ENCODE results near the gene SLC12A8.

SLC12A8 gene

DNA sequence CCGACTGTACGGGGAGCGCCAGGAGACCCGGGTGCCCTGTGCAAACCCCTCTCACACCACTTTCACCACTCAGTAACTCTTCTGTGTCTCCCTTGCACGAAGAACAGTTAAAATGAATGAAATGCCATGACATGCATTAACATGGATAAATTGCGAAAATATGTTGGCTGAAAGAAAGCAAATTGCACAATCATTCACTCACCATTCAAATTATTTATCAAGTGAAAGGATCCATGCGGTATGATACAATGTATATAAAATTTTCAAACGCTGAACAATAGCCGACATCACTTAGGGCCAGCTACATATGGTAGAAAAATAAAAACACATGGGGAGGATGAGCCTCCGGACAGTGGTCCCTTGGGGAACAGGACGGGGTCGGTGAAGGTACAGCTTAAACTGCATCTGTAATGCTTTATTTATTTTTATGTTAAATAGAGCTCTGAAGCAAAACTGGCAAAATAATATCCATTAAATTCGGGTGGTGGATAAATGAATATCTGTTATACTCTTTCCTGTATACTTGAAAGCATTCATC lies 45.9 kb downstream of the SLC12A8 start:
- DNase-seq, result no peak

DNA sequence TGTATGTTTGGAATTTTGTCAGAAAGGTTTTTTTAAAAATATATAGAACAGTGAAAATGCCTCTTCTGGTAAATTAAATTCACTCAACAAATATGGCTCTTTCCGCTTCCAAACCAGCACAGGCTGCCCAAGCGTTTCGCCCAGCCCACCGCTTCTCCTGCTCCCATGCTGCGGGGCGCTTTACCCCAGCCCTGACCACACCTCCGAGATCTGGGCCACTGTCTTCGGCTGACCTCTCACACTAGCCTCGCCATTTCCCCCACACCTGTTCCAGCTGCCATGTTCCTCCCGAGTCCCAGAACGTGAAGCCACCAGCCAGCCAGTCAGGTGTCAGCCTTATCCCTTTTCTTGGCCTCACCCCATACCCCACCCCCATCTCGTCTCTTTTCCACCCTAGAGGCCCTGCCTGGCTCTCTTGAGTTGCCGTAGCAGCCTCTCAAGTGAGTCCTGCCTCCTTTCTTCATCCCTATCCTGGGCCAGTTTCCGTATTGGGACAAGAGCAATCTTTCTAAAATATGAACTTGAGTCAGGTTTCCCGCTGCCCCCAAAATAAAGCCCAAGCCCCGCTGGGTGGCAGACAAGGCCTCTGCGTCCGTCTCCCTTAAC lies 46.5 kb downstream of the SLC12A8 start:
- peaks cover 15 to 31% of the 10 kb centered on the region in 2 donors for H3K27me3 Mint-ChIP-seq
- H3K4me3 Mint-ChIP-seq, result no peak overlapping the region
- no peaks in the 10 kb centered on the region for H3K9me3 Mint-ChIP-seq
- H3K27ac Mint-ChIP-seq, result no peak overlapping the region
- no peaks in the 10 kb centered on the region for H3K36me3 Mint-ChIP-seq (ENCODE audit: insufficient read depth)
- peaks cover 0 to 6% of the 10 kb centered on the region in 2 donors for H3K4me1 Mint-ChIP-seq (ENCODE audit: low read depth in 2 of 2)
- ATAC-seq (replicated peaks), result no peak
- DNase-seq, result no peak

More for the DNA sequence above, 45.9 kb downstream of the SLC12A8 start:
- ATAC-seq (replicated peaks), result no peak
- Mint-ChIP-seq H3K36me3 (ENCODE audit: insufficient read depth) (no peaks in the 10 kb centered on the region), H3K27ac (no peak overlapping the region), H3K27me3 (peaks cover 15 to 31% of the 10 kb centered on the region in 2 donors), H3K4me3 (no peak overlapping the region), H3K4me1 (ENCODE audit: low read depth in 2 of 2) (peaks cover 0 to 6% of the 10 kb centered on the region in 2 donors), H3K9me3 (no peaks in the 10 kb centered on the region)

DNA sequence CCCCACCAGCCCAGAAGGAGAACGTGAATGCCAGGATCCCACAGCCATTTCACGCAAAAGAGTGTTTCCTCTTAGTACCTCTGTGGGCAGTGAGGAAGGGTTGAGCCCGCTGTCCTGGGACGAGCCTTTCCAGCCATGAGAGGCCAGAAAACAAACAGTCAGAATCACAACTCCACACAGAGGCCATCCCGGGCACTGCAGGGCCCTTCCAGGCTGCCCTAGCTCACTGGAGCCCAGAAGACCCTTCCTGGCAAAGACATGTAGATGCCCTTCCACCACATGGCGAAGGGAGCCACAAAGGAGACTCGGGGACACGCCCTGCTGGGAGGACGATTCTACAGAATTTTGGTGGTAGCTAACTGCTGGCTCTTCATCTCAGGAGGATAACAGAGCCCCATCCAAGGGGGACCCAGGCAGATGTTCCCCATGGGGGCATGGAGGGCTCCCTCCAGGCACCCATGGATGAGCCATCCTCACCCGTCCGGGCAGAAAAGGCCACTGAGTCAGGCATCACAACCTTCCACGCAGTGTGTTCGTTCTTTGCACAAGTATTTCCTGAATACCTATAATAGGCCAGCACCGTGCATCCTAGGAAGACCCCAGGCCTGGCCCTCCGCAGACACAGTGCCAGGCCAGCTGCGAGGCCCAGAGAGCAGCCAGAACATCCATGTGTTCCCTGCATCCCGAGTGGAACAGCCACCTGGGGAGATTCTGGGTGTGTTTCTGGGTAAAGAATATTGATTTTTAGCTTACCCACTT lies 47.2 kb downstream of the SLC12A8 start:
- ATAC-seq (replicated peaks), result no peak
- Mint-ChIP-seq H3K36me3 (ENCODE audit: insufficient read depth) (no peaks in the 10 kb centered on the region), H3K4me3 (no peak overlapping the region), H3K27me3 (peaks cover 15 to 37% of the 10 kb centered on the region in 2 donors), H3K4me1 (ENCODE audit: low read depth in 2 of 2) (peaks cover 0 to 6% of the 10 kb centered on the region in 2 donors), H3K27ac (no peak overlapping the region), H3K9me3 (no peaks in the 10 kb centered on the region)
- no peak for DNase-seq

DNA sequence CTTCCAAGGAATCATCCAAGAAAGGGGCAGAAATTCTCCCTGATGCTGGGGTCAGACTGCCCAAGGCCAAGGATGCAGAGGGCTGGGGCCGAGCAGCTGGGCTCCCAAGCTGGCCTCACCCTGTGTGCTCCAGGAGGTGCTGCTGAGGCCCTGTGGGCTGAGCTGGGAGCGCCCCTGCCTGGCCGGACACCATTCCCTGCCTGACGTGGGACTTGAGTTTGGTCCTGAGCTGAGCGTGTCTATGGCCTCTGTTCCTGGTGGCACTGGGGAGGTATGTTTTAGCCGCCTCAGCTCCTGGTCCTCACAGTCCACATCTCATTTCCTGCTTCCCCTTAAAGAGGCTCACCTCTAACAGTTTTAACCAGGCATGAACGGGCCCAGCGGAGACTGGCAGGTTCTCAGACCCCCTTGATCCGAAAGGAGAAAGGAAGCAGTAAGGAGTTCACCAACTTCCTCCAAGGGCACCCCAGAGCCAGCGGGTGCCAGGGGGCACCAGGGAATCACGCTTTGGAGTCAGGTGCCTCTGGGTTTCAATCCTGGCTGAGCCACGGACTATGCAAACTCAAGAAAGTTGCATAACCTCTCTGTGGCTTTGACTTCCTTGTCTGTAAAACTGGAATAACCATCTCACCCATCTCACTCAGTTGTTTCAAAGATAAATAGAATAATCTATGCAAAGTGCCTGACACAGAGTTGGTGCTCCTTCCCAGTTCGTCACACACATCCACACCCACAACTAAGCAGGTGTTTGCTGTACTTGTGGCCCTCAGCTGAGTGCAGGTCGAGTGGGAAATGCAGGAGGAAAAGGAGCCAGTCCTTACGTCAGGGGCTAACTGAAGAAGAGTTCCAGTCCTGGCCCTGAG lies 48.6 kb downstream of the SLC12A8 start:
- peaks cover 0 to 3% of the 10 kb centered on the region in 2 donors for H3K4me1 Mint-ChIP-seq (ENCODE audit: low read depth in 2 of 2)
- H3K4me3 Mint-ChIP-seq, result no peak overlapping the region
- no peak overlapping the region for H3K27ac Mint-ChIP-seq
- no peaks in the 10 kb centered on the region for H3K36me3 Mint-ChIP-seq (ENCODE audit: insufficient read depth)
- no peaks in the 10 kb centered on the region for H3K9me3 Mint-ChIP-seq
- DNase-seq, result no peak
- H3K27me3 Mint-ChIP-seq, result peaks cover 9 to 32% of the 10 kb centered on the region in 2 donors
- no peak for ATAC-seq (replicated peaks)

DNA sequence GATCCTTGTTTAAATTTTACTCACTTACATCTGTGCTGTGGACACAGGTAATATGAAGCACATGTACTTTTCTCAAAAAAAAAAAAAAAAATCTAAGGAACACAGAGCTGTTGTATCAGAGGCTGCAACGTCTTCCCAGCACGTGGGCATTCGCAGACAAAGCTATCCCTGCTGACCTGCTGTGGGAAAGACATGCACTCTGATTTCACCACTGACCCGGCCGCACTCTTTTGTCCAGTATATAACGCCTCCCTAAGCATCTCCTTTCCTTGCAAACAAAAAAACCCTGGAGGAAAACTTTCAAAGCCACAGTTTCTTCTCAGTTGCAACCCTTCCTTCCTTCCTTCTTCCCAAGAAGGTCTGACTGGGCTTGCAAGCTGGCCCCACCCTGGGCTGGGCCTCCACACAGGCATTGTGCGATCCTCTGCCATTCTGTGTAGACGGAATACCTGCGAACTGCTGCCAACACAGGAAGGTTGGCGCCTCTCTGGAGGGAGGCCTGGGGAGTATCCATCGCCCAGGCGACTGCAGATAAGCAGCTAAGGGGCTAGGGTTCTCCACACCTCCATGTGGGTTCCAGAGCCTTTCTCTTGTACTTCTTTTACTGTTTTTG lies 50.8 kb downstream of the SLC12A8 start:
- Mint-ChIP-seq H3K36me3 (ENCODE audit: insufficient read depth) (no peaks in the 10 kb centered on the region), H3K27ac (no peak overlapping the region), H3K4me3 (no peak overlapping the region), H3K9me3 (no peaks in the 10 kb centered on the region), H3K27me3 (peaks cover 0 to 28% of the 10 kb centered on the region in 2 donors), H3K4me1 (ENCODE audit: low read depth in 2 of 2) (peaks cover 0 to 3% of the 10 kb centered on the region in 2 donors)
- ATAC-seq (replicated peaks) (no peak), DNase-seq (no peak)

DNA sequence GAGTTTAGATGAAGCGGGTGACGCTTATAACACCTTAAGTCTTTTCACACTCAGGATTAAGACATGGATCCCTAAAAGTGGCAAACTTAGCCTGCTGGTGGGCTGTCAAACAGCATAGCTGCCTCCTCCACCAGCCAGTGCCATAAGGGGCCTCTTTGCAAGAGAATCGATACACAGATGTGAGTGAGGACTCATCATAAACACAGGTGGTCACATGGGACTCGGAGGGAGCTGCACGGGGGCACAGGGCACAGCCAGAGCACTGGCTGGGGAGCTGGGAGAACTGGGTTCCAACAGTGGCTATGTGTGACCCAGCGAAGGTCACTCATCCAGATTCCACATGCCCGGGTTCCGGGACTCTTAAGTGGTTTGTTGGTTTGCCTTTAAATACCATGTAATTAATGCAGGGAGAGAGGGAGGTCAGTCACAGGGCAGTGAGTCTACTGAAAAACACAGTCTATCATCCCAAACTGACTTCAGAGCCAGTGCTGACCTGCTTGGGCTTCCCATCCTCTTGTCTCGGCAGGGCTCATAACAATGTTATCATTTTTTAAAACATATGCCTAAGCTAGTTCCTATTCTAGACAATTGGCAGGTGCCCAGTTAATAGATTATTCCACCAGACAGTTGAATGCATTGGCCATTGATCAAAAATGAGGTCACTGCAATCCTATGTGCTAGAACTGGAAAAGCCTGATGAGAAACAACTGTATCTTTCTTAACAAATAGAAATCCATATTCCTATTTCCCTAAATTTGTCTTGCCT lies 51.8 kb downstream of the SLC12A8 start:
- H3K4me3 Mint-ChIP-seq, result no peak overlapping the region
- DNase-seq (no peak), ATAC-seq (replicated peaks) (no peak)
- H3K9me3 Mint-ChIP-seq, result no peaks in the 10 kb centered on the region
- no peaks in the 10 kb centered on the region for H3K36me3 Mint-ChIP-seq (ENCODE audit: insufficient read depth)
- no peak overlapping the region for H3K27ac Mint-ChIP-seq
- peaks cover 0 to 30% of the 10 kb centered on the region in 2 donors for H3K27me3 Mint-ChIP-seq
- peaks cover 0 to 3% of the 10 kb centered on the region in 2 donors for H3K4me1 Mint-ChIP-seq (ENCODE audit: low read depth in 2 of 2)

DNA sequence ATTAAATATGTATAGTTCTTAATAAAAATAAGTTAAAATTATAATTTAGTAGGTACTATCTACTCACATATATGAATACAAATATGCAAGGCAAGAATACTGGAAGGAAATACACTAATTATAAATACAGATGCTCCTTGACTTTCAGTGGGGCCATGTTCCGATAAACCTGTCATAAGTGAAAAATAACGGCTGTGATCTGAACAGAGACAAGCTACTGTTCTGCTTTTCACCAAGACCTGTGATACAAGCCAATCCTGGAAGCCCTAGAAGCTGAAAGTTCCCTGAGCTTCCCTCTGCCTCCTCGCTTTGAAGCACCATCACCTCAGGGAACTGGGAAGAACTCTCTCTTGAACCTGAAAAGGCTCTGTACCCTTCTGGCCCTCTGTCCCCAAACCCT lies 55.4 kb downstream of the SLC12A8 start:
- H3K27me3 Mint-ChIP-seq, result peaks cover 0 to 31% of the 10 kb centered on the region in 2 donors

DNA sequence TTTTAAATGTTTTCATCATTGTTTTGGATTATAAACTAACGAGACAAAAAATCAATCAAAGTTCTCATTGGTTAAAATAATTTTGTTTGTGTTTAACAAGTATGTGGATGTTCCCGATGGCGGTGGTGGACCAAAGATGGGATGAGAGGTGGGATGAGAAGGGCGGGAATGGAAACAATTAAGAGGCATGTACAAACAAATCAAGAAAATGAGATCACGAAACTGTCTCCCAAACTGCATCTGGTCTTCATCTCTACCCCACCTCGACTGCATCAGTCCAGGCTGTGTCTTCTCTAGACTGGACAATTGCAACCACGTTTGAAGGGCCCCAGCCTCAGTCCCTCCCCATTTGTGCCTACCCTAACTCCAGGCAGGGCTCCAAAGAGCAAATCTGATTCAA lies 56.1 kb downstream of the SLC12A8 start:
- no peak for DNase-seq
- no peak overlapping the region for H3K27ac Mint-ChIP-seq
- no peaks in the 10 kb centered on the region for H3K9me3 Mint-ChIP-seq
- peaks cover 4 to 7% of the 10 kb centered on the region in 2 donors for H3K4me1 Mint-ChIP-seq (ENCODE audit: low read depth in 2 of 2)
- no peaks in the 10 kb centered on the region for H3K36me3 Mint-ChIP-seq (ENCODE audit: insufficient read depth)
- no peak for ATAC-seq (replicated peaks)
- peaks cover 0 to 31% of the 10 kb centered on the region in 2 donors for H3K27me3 Mint-ChIP-seq
- H3K4me3 Mint-ChIP-seq, result no peak overlapping the region

More for the DNA sequence above, 55.4 kb downstream of the SLC12A8 start:
- Mint-ChIP-seq H3K4me1 (ENCODE audit: low read depth in 2 of 2) (peaks cover 4 to 9% of the 10 kb centered on the region in 2 donors), H3K36me3 (ENCODE audit: insufficient read depth) (no peaks in the 10 kb centered on the region), H3K4me3 (no peak overlapping the region), H3K27ac (no peak overlapping the region), H3K9me3 (no peaks in the 10 kb centered on the region)
- no peak for DNase-seq
- ATAC-seq (replicated peaks), result no peak

DNA sequence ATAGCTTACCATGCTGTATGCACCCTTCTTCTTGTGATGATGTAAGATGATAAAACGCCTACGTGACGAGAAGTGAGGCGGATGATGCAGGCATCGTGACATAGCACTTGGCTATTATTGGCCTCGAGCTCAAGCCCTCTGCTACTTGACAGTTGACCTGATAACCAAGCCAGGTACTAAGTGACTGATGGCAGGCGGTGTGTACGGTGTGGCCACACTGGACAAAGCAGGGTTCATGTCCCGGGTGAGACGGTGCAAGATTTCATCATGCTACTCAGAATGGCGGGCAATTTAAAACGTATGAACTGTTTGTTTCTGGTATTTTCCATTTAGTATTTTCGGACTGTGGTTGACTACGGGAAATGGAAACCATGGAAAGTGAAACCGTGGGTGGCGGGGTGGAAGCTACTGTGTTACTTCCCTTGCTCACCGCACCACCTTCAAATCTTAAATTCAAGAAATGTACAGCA lies 57.7 kb downstream of the SLC12A8 start:
- peak overlapping the region; percentile 53 to 69 for H3K4me3 Mint-ChIP-seq
- DNase-seq (no peak), ATAC-seq (replicated peaks) (peak; percentile 59)
- H3K36me3 Mint-ChIP-seq (ENCODE audit: insufficient read depth), result no peaks in the 10 kb centered on the region
- H3K9me3 Mint-ChIP-seq, result no peaks in the 10 kb centered on the region
- peak overlapping the region in 1 of 2 donors; percentile 36 for H3K27ac Mint-ChIP-seq
- H3K27me3 Mint-ChIP-seq, result peaks cover 0 to 23% of the 10 kb centered on the region in 2 donors
- H3K4me1 Mint-ChIP-seq (ENCODE audit: low read depth in 2 of 2), result peaks cover 4 to 7% of the 10 kb centered on the region in 2 donors

DNA sequence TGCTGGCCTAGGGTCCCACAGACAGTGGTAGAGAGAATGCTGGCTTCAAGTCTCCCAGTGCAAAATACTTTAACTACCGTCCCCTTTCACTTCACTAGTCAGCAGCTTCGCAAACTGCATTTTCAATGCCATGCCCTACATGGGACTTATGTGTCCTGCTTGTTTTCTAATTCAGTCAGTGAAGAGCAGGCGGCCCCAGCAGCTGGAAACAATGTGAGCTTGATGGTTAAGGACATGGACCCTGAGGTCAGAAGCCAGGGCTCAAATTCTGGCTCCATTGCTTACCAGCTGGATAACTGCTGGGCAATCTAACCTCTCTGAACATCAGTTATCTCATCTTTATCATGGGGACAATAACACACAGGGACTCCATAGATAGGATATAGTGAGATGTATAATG lies 58.4 kb downstream of the SLC12A8 start:
- no peak overlapping the region for H3K27ac Mint-ChIP-seq
- no peaks in the 10 kb centered on the region for H3K9me3 Mint-ChIP-seq
- no peaks in the 10 kb centered on the region for H3K36me3 Mint-ChIP-seq (ENCODE audit: insufficient read depth)
- no peak for ATAC-seq (replicated peaks)
- peaks cover 4 to 7% of the 10 kb centered on the region in 2 donors for H3K4me1 Mint-ChIP-seq (ENCODE audit: low read depth in 2 of 2)
- H3K27me3 Mint-ChIP-seq, result peaks cover 0 to 23% of the 10 kb centered on the region in 2 donors
- no peak for DNase-seq
- H3K4me3 Mint-ChIP-seq, result no peak overlapping the region

DNA sequence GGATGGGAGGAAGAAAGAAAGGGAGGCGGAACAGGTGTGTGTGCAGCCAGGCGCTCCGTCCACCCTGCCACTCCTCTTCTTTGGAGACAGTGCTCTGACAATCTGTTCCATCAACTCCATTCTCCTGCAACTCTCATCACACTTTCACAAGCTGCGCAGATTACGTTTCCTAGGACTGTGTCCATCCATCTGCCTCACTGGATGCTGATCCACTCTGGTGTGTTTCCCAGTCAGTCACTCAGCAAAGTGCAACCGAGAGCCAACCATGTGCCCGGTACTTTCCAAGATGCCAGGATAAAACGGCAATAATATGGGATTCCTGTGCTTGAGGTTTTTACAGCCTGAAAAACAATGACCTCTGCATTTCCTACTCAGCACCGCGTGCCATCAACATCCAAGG lies 59.6 kb downstream of the SLC12A8 start:
- H3K4me3 Mint-ChIP-seq, result no peak overlapping the region
- no peaks in the 10 kb centered on the region for H3K36me3 Mint-ChIP-seq (ENCODE audit: insufficient read depth)
- H3K27ac Mint-ChIP-seq, result no peak overlapping the region
- H3K9me3 Mint-ChIP-seq, result no peaks in the 10 kb centered on the region
- H3K27me3 Mint-ChIP-seq, result peaks cover 0 to 22% of the 10 kb centered on the region in 2 donors
- peaks cover 4 to 7% of the 10 kb centered on the region in 2 donors for H3K4me1 Mint-ChIP-seq (ENCODE audit: low read depth in 2 of 2)
- DNase-seq (no peak), ATAC-seq (replicated peaks) (no peak)

DNA sequence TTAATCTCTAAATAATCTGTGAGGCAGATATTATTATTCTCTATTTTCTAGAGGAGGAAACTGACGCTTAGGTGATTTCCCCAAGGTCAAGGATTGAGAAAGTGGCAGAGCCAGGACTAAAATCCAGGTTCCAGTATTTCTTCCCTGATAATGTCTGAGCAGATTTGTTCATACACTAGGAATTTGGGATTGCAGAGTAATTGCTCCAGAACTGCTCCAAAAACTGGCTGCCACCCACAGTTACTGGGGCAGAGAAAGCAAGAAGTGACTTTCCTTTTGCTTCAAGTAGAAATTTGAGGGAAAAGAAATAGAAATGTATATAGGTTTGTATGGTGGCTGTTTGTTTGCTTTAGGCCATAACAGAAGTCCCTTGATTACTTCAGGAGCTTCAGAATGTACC lies 60.6 kb downstream of the SLC12A8 start:
- H3K4me3 Mint-ChIP-seq, result no peak overlapping the region
- ATAC-seq (replicated peaks) (no peak), DNase-seq (no peak)
- H3K36me3 Mint-ChIP-seq (ENCODE audit: insufficient read depth), result no peaks in the 10 kb centered on the region
- H3K27me3 Mint-ChIP-seq, result peaks cover 0 to 12% of the 10 kb centered on the region in 2 donors
- H3K9me3 Mint-ChIP-seq, result no peaks in the 10 kb centered on the region
- peaks cover 4 to 7% of the 10 kb centered on the region in 2 donors for H3K4me1 Mint-ChIP-seq (ENCODE audit: low read depth in 2 of 2)
- no peak overlapping the region for H3K27ac Mint-ChIP-seq

Data from effector memory CD8-positive, alpha-beta T cell (primary cell).